Measurements from ENCODE around the gene NELL1.

GRCh38 chr11:20707876-20708275 is 38.5 kb downstream of the NELL1 start:
- TF ChIP-seq CTCF (conservative IDR thresholded peaks at IDR 0.05; ENCODE audit: low read length) (no peak), EZH2phosphoT487 (IDR thresholded peaks at IDR 0.05; ENCODE audit: borderline replicate concordance) (no peak)
